Measurements from ENCODE around the gene ST7. TPM values are rescaled to one million over a fixed set of nuclear protein-coding genes. Genes with fewer than 3 reads are reported as not detected.

ST7 gene
- total RNA-seq, 1 experiment from 2014 or later, result 12.4 TPM

GRCh38 chr7:117163101-117163500 is 209.8 kb downstream of the ST7 start (continued):
- TF ChIP-seq ZMAT4 (CRISPR knock-in tag; IDR thresholded peaks at IDR 0.05) (no peak), AFF4 (CRISPR knock-in tag; IDR thresholded peaks at IDR 0.05; ENCODE audit: borderline replicate concordance) (no peak), ZNF425 (CRISPR knock-in tag; conservative IDR thresholded peaks at IDR 0.05) (no peak), CREB1 (CRISPR knock-in tag; IDR thresholded peaks at IDR 0.05) (no peak), RORB (CRISPR knock-in tag; IDR thresholded peaks at IDR 0.05) (no peak), CREM (CRISPR knock-in tag; IDR thresholded peaks at IDR 0.05) (no peak), FOXP4 (CRISPR knock-in tag; IDR thresholded peaks at IDR 0.05) (no peak), NFE2L1 (CRISPR knock-in tag; IDR thresholded peaks at IDR 0.05) (no peak)
- TF ChIP-seq, protein P1, sequence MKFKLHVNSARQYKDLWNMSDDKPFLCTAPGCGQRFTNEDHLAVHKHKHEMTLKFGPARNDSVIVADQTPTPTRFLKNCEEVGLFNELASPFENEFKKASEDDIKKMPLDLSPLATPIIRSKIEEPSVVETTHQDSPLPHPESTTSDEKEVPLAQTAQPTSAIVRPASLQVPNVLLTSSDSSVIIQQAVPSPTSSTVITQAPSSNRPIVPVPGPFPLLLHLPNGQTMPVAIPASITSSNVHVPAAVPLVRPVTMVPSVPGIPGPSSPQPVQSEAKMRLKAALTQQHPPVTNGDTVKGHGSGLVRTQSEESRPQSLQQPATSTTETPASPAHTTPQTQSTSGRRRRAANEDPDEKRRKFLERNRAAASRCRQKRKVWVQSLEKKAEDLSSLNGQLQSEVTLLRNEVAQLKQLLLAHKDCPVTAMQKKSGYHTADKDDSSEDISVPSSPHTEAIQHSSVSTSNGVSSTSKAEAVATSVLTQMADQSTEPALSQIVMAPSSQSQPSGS (CRISPR knock-in tag; IDR thresholded peaks at IDR 0.05; ENCODE audit: borderline replicate concordance, low read depth), result no peak
- TF ChIP-seq, protein P2, sequence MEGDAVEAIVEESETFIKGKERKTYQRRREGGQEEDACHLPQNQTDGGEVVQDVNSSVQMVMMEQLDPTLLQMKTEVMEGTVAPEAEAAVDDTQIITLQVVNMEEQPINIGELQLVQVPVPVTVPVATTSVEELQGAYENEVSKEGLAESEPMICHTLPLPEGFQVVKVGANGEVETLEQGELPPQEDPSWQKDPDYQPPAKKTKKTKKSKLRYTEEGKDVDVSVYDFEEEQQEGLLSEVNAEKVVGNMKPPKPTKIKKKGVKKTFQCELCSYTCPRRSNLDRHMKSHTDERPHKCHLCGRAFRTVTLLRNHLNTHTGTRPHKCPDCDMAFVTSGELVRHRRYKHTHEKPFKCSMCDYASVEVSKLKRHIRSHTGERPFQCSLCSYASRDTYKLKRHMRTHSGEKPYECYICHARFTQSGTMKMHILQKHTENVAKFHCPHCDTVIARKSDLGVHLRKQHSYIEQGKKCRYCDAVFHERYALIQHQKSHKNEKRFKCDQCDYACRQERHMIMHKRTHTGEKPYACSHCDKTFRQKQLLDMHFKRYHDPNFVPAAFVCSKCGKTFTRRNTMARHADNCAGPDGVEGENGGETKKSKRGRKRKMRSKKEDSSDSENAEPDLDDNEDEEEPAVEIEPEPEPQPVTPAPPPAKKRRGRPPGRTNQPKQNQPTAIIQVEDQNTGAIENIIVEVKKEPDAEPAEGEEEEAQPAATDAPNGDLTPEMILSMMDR (IDR thresholded peaks at IDR 0.05), result no peak

GRCh38 chr7:117164620-117165019 is 211.3 kb downstream of the ST7 start:
- ChIA-PET CTCF (no interaction called here), POLR2A (no interaction called here)
- Mint-ChIP-seq H3K4me3 (no peak overlapping the region), H3K36me3 (no peaks in the 10 kb centered on the region), H3K9me3 (no peaks in the 10 kb centered on the region), H3K4me1 (peaks cover 10% of the 10 kb centered on the region), H3K27me3 (ENCODE audit: low read depth) (no peaks in the 10 kb centered on the region), H3K27ac (no peak overlapping the region)
- ATAC-seq (no peak), DNase-seq (ENCODE audit: low spot score) (no peak)
- TF ChIP-seq E2F1 (CRISPR knock-in tag; IDR thresholded peaks at IDR 0.05) (no peak), ESRRA (CRISPR knock-in tag; IDR thresholded peaks at IDR 0.05; ENCODE audit: borderline replicate concordance) (no peak), ETV6 (CRISPR knock-in tag; IDR thresholded peaks at IDR 0.05) (no peak), PREB (CRISPR knock-in tag; IDR thresholded peaks at IDR 0.05; ENCODE audit: borderline replicate concordance) (no peak), ATF1 (CRISPR knock-in tag; IDR thresholded peaks at IDR 0.05) (no peak), E2F5 (CRISPR knock-in tag; IDR thresholded peaks at IDR 0.05) (no peak), OVOL2 (CRISPR knock-in tag; IDR thresholded peaks at IDR 0.05; ENCODE audit: borderline replicate concordance) (no peak)
- TF ChIP-seq, protein P3, sequence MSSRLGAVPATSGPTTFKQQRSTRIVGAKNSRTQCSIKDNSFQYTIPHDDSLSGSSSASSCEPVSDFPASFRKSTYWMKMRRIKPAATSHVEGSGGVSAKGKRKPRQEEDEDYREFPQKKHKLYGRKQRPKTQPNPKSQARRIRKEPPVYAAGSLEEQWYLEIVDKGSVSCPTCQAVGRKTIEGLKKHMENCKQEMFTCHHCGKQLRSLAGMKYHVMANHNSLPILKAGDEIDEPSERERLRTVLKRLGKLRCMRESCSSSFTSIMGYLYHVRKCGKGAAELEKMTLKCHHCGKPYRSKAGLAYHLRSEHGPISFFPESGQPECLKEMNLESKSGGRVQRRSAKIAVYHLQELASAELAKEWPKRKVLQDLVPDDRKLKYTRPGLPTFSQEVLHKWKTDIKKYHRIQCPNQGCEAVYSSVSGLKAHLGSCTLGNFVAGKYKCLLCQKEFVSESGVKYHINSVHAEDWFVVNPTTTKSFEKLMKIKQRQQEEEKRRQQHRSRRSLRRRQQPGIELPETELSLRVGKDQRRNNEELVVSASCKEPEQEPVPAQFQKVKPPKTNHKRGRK (CRISPR knock-in tag; IDR thresholded peaks at IDR 0.05; ENCODE audit: borderline replicate concordance), result no peak

Data from WTC11 (cell line).